ENCODE results near the gene CNNM4.

Gene CNNM4

DNA sequence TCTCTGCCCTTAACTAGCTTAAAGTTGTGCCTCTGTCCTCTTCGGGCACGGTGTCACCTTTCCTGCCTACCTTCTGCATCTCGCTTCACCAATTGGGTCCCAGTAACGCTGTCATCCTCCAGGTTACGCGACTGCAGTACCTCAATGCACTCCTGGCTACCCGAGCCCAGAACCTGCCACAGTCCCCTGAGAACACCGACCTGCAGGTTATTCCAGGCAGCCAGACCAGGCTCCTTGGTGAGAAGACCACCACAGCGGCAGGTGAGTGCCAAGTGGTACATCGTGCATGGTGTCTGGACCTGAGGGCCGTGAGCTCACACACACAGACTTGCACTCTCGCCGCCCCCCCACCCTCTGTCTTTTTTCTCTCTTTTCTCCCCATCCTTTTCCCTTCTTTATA is 68.2 kb downstream of the CNNM4 start:
- DNase-seq, result no peak

DNA sequence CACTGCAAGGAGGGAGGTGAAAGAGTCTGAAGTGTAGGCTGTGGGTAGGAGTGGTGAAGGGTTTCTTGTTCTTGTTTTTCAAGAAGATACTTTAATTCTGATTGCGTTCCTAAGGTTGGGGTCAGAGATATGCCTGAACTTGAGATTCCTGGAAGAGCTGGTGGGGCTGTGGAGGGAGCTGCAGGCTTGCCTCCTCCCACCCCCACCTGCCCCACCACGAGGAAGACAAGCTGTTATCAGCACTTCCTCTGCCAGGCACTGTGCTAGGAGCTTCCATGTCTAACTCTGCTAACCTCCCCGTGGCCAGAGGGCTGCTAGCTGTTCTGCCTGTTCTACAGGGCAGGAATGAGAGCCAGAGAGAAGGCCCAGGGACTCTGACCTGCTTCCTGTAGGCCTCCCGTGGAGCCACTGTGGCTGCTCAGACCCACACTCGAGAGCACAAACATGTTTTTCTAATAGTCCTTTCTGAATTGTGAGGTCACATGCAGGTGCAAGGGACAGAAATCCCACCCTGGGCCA is 69.4 kb downstream of the CNNM4 start:
- no peak for DNase-seq

DNA sequence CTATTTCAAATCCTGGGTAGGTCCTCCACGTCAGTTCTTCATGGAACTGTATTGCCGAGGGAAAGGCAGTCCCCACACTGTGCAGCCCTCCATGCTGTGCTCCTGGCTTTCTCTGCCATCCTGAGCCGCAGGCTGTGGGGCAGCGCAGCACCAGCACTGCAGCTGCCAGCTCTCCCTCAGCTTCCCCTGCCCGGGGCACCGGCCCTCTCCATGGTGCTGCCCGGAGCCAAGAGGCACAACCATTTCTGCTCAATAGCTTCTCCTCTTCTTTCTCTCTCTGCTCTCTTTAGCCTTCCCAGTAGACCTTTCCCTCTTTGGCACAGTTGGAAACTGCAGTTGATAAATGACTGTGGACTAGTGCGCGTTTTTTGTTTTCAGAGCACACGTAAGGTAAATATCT is 71.0 kb downstream of the CNNM4 start:
- no peak for DNase-seq

DNA sequence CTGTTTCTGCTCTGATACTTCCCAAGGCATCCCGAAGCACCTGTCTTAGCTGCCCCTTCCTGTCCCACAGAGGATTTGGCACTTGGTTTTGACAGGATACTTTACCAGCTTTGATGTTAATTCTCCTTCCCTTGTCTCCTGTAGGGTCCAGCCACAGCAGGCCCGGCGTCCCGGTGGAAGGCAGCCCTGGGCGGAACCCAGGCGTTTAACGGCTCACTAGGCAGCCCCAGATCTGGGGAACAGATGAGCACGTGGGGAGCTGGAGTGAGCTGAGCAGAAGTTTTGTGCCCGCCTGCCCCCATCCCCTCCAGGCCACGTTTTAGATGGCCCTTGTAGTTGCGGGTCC is 71.7 kb downstream of the CNNM4 start:
- DNase-seq, result no peak

DNA sequence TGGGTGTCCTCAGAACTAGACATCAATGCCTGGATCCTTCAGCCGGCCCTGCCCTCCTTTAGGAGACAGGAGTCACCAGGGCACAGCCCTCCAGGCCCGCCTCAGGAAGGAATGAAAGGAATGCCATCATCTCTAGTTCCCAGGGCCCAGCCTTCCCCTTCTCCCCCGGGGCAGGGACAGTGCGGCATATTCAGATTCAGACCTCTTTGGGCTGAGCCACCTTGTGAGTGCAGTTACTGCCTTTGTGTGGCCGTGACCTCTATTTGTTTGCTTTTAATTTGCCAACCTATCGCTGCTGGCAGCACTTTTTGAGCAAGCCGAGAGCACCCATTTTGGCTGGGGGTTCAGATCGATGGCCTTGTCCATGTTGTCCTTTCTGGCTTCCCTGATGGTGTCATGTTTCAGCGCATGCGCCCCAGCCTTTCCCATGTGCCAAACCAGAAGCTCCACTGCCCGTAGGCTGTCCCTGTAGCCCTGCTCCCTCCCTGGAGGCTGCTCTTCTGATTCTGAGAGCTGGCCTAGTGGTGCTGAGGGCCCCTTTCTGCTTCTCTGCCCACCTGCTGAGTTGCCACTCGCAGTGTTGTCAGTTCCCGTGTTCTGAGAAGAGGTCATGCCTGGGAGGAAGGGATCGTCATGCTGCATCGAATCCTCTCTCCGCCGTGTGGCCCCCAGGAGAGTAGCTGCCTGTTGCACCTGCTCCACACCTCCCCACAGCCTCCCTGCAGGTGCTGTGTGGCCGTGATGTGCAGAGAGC is 72.2 kb downstream of the CNNM4 start:
- DNase-seq, result no peak

DNA sequence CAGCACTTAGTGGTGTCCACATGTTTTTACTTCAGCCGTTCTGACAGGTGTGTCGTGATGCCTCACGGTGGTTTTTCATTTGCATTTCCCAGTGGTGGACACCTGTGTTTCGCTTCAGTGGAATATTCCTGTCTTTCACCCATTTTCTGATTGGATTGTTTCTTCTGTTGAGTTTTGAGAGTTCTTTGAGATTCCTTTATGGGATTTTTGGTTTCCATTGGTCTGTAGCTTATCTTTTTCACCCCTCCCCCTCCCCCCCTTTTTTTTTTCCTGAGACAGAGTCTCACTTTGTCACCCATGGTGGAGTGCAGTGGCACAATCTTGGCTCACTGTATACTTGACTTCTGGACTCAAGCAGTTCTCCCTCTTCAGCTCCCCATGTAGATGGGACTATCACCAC is 75.1 kb downstream of the CNNM4 start:
- DNase-seq, result no peak

DNA sequence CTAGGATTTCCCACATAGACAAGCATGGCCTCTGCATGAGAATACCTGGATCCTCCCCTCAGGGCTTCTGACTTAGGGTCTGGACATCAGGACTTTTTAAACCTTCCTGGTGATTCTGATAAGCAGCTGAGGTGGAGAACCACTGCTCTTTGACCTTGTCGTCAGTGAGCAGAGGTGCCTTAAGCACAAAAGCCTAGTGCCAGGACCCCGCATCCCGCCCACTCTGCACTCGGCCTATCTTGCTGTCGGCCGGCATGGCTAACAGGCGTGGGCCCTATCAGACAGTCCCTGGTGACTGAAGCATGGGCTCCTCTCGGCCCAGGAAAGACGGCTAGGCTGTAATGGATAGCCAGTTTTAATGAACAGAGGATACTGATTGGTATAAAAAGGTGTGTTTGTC is 76.9 kb downstream of the CNNM4 start:
- no peak for DNase-seq

DNA sequence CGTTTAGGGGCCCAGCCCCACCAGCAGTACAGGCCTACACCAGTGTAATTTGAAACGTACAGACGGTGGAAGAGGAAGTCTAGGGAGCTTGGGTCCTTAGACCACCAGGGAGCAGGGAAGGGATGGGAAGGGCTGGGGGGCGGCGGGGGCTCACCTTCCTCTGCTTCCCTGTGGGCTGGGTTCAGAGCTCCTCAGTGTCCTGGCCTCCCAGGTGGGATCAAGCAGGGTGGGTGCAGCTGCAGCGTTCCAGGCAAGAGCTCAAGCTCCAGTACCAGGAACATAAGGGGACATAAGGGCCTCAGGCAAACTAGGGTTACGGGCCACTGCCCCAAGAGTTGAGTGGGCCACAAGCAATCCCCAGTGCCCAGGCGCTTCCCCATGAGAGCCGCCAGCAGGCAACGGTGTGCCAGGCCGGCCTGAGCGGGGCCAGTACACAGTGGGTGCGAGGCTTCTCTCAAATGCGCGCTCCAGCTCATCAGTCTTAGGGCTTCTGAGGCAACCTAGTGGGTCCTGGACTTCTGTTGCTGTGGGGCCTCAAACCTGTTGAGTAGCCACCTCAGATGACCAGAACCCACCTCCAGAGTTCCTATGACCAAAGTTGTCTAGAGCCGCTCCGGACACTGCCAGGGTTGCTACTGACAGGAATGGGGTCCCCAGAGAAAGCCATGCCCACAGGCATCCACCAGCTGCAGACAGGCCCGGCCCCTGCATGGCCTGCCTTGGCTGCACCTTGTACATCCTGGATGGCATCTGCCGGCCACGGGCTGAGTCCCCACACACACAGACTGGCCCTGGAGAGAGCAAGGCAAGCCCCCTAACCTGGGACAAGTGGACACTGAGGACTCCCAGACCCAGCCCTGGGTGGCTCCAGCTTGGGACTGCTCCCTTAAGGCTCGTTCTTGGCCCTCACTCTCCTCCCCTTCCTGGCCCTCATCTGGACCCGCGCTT is 77.9 kb downstream of the CNNM4 start:
- no peak for DNase-seq

DNA sequence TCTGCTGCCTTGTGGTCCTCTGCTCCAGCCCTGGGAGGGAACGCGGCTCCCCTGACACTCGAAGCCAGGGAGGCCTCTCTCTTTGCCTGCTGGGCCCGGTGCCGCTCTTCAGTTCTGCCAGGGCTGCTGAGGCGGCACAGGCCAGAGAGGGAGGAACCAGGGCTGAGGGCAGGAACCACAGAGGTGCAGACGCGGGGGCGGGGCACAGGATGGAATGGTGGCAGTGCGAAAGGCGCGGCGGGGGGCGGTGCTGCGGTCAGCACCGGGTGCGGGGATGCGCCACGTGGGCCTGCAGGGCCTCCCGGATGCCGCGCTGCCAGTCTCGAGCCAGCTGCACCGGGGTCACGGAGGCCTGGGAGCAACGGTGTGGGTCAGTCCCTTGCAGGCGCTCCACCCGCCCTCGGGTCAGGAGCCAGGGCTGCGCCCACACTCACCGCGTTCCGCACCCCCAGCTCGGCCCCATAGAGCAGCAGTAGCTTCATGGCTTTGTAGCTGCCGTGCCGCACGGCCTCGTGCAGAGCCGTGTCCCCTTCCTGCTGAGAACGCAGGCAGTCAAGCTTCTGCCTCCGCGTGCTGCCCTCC is 78.7 kb downstream of the CNNM4 start:
- no peak for DNase-seq

DNA sequence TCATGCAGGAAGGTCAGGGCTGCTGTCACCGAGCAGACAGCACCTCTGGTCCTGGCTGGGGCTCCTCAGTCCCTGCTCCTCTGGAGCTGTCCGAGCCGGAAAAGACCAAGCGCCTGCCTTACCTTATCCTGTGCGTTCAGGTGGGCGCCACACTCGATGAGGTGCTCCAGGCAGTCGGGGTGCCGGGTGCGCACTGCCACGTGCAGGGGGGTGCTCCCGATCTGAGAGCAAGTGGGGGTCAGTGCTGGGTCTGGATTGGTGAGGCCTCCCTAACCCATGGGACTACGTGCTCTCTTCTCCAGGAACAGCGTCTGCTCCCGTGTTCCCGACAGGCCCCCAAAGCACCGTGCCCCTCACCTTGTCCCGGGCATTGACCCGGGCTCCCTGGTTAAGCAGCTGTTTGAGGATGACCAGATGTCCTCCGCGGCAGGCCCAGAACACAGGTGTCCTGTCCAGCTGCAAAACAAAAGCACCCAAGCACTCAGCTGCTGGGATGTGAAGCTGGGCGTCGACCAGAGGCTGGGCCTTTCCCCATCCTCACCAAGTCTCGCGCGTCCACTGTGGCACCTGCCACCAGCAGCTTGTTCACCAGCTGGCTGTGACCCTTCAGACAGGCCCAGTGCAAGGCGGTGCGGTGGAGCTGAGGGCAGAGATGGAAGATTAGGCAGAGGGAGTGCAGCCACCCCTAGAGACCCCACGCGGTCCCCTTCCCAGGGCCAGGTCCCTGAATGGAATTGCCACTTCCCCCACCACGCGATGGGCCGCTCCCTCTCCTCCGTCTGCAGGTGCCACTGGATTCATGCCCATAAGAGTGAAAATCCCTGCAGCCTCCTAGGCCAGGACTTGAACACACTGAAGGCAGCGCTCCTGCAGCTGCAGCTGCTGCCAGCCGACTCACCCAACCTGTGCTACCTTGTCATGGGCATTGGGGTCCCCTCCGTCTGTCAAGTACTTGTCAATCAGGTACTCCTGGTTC is 79.5 kb downstream of the CNNM4 start:
- no peak for DNase-seq

DNA sequence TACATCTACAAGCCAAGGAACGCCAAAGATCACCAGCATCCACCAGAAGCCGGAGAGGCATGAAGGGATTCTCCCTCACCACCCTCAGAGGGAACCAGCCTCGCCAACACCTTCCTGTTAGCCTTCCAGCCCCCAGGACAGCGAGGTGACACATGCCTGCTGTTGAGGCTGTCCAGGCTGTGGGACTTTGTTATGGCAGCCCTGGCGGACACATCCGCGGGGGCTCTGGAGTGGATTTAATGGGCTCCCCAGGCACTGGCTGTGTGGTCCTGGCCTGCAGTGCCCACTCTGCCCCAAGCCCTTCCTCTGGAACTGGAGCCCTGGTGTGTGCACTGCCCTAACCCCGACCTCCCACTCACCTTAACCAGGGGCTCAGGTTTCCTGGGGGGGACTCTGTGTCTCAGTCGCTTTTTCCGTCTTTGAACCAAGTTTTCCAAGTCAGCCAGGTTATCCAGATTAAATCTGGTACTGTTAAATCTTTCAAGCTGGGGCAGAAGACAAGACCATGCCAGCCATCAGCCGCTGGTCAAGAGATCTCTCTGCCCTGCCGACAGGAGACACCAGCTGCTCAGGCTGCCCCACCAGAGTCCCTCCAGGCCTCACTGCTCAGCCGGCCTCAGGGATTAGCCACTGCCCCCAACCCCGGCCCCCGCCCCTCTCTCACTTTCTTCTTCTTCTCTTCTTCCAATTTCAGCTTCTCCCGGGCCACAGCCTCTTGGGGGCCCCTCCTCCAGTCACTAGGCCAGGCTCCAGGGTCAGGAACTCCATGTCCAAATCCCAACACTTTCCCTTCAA is 81.2 kb downstream of the CNNM4 start:
- DNase-seq, result no peak

DNA sequence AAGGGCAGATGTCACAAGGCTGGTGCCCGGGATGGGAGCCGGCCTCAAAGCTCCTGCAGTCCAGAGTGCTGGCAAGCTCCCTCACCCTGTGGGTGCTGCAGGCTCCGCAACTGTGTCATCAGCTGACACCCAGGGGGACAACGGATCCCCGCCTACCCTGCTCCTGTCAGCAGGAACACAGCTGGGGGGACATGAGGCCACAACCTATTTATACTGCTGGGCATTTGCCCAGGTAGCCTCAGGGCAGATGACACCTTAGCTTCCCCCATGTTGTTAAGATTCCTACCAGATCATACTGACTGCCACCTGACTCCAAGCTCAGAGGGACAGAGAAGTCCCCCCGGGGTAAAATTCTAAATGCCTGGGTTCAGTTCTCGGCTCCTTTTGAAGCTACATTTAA is 81.9 kb downstream of the CNNM4 start:
- DNase-seq, result no peak

DNA sequence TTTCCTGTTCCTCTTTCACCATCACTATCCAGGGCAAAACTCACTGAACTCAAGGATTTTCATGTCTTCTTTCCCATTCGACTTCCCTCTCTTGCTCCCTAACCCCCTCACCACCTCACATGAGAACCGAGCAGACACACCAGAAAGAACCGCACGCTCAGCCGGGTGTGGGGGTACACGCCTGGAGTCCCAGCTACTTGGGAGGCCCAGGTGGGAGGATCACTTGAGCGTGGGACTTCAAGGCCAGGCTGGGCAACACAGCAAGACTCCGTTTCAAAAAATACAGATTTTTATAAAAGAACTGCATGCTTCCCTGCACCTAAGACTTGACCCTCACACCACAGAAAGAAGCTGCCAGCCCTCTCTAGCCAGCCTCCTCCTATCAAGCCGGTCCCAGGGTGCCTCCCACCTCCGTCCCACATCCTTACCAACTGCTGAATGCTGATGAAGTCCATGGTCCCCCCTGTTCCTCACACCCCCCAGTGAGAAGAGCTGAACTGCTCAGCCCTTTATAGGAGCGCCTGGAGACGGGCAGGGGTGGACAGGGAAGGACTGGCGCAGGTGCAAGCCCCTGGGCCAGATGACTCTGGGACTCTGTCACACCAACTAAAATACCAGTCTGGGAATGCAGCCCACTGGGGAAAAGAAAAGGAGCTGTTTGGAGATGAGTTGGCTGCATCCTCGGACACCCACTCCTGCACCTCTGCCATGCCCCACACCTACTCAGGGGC is 83.0 kb downstream of the CNNM4 start, which contains the start of gene ANKRD23:
Gene ANKRD23, minus strand, starts transcription at position 484 of the 731 bp plus-strand sequence. Its CDS starts 29 bp downstream, at position 455.
- DNase-seq, result no peak

DNA sequence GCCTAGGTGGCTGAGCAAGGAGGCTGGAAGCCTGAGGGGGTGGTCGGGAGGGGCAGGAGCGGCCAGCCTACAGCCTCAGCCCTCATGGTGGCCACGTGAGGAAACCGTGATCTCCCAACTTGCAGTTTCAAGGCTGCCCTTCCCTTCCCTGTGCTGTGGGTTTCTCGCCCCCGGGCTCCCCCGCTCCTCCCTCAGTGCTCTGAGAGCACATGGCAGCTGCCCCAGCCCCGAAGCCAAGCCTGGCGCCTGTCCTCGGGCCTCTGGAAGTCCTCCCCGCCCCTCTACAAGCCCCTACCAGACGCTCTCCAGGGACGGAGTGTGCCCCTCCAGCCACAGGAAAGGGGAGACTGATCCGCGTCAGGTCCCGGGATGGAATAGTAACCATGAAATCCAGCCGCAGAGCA is 83.7 kb downstream of the CNNM4 start:
- no peak for DNase-seq

DNA sequence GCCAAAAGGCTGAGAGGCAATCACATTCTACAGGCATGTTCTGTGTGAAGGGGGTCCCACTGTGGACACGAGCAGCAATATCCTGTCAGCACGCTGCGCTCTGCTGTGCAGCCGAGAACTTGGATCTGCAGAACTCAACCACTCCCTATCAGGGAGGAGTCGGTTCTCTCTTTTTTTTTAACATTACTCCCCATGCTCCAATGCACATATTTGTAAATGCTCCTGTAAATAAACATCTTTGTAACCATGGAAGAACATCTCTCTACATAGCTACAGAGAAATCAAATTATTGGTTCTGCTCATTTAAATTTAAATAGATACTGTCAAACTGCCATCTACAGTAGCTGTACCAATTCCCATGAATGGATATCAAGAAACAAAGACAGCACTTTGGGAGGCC is 86.1 kb downstream of the CNNM4 start:
- DNase-seq, result no peak

DNA sequence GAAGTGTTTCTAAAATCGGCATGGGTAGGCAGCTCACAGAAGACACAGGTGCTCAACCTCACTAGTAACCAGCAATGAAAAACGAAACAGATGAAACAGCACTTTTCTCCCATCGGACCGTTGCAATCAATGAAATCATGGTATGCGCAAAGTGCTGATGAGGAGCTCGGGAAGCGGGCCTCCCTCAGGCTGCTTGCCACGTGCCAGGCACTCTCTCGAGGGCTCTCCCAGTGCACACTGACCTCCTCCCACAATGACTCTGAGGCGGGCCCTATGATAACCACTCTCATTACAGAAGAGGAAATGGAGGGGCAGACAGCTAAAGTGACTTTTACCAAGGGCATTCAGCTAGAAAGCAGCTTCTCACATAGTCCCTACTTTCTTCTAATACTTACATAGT is 86.9 kb downstream of the CNNM4 start:
- no peak for DNase-seq

DNA sequence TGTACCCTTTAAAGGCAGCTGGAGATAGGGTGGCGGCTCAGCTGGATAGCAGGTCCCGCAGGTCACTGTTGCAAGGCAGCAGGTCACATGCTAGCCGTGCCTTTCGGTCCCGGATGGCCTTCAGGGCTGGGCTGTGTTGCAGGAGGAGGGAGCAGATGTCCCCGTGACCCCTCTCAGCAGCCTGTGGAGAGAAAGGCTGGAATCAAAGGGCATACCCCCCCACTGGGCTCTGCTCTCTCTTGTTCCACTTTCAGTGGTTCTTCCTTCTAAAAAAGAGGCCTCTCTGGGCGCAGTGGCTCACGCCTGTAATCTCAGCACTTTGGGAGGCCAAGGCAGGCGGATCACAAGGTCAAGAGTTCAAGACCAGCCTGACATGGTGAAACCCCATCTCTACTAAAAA is 87.6 kb downstream of the CNNM4 start:
- no peak for DNase-seq

DNA sequence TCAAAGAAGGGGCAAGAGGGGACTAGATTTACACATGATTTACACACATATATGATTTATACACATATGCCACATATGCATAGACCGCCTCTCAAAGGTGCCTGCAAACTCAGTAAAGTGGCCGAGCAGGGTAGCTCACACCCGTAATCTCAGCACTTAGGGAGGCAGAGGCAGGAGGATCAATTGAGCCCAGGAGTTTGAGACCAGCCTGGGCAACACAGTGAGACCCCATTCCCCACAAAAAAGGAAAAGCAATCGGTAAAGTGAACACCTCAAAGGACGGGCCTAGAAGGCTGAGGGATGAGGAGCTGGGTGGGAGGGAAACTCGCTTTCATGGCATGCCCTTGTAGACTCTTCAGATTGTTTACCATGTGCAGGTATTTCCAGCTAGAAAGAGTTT is 92.0 kb downstream of the CNNM4 start:
- DNase-seq, result no peak

DNA sequence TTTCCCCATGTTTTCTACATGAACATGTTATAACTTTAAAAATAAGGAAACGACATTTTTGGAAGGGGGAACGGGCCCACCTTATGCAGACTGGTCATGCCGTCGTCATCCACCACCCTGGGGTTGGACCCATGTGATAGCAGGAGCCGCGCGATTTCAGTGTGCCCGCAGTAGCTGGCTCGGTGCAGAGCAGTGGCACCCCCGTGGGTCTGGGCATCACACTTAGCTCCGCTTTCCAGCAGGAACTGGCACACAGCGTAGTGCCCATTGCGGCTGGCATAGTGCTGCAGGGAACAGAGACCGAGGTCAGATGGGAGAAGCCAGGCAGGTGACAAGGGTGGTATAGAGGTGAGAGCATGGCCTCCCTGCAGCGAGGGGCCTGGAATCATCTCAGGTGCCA is 92.6 kb downstream of the CNNM4 start:
- DNase-seq, result no peak

Data from nucleus accumbens (tissue), 56 donors.